GM12891 (cell line): ENCODE measurements around the gene OR2A25.
"Not testable (repeated sequence)": the region's sequence is repeated elsewhere in the genome, so short reads cannot be mapped to it uniquely, and the experiment has no call there.

Experiments used
- DNase-seq: peaks from one replicate; pipeline ENCODE4 v3.0.0; 2011; ENCODE audit warnings: low spot score; ENCODE audit not compliant: insufficient read length
- FAIRE-seq: peaks from 2 replicates; lab custom pipeline; 2011; peaks lifted over from hg19 to GRCh38; lab: Jason Lieb, UNC
- PAX5 ChIP-seq: IDR thresholded peaks from 2 replicates; pipeline ENCODE4 v1.6.1; 2011; ENCODE audit warnings: low read length, moderate library complexity, mild to moderate bottlenecking; ENCODE audit not compliant: insufficient read depth, severe bottlenecking
- POLR2A ChIP-seq: IDR thresholded peaks from 2 replicates; pipeline ENCODE4 v1.6.1; 2011; ENCODE audit warnings: low read depth, low read length, control low read depth
- POLR2AphosphoS5 ChIP-seq: IDR thresholded peaks from 2 replicates; pipeline ENCODE4 v1.6.1; 2011; ENCODE audit warnings: low read depth, low read length, control low read depth
- POU2F2 ChIP-seq: IDR thresholded peaks from 2 replicates; pipeline ENCODE4 v1.6.1; 2011; ENCODE audit warnings: low read depth, mild to moderate bottlenecking, control low read depth, low read length, moderate library complexity
- SPI1 ChIP-seq: IDR thresholded peaks from 2 replicates; pipeline ENCODE4 v1.6.1; 2011; ENCODE audit warnings: low read depth, low read length, control low read depth
- TAF1 ChIP-seq: IDR thresholded peaks from 2 replicates; pipeline ENCODE4 v1.6.1; 2011; ENCODE audit warnings: low read depth, low read length, control low read depth

Gene OR2A25

GRCh38 chr7:144032516-144032915, 37.1 kb upstream of the OR2A25 start:
- FAIRE-seq (no peak), DNase-seq (no peak)
- no peak for TF ChIP-seq TAF1
- no peak for TF ChIP-seq SPI1
- TF ChIP-seq POU2F2 = no peak
- TF ChIP-seq POLR2A = no peak
- no peak for TF ChIP-seq POLR2AphosphoS5
- no peak for TF ChIP-seq PAX5

GRCh38 chr7:144032985-144033709, 36.5 kb upstream of the OR2A25 start:
- FAIRE-seq (no peak), DNase-seq (no peak)
- TF ChIP-seq SPI1 = no peak
- TF ChIP-seq PAX5 = no peak
- no peak for TF ChIP-seq POLR2AphosphoS5
- no peak for TF ChIP-seq POU2F2
- no peak for TF ChIP-seq TAF1
- no peak for TF ChIP-seq POLR2A

- FAIRE-seq (no peak), DNase-seq (no peak)
- no peak for TF ChIP-seq POLR2AphosphoS5
Measured at GRCh38 chr7:144035385-144035784, 34.2 kb upstream of the OR2A25 start.

GRCh38 chr7:144036302-144036885, 33.2 kb upstream of the OR2A25 start:
- FAIRE-seq = no peak
- TF ChIP-seq TAF1 = no peak
- 0 out of 2 replicates have a peak, but pooled peaks have one; percentile 2 for TF ChIP-seq SPI1
- DNase-seq = no peak

DNA sequence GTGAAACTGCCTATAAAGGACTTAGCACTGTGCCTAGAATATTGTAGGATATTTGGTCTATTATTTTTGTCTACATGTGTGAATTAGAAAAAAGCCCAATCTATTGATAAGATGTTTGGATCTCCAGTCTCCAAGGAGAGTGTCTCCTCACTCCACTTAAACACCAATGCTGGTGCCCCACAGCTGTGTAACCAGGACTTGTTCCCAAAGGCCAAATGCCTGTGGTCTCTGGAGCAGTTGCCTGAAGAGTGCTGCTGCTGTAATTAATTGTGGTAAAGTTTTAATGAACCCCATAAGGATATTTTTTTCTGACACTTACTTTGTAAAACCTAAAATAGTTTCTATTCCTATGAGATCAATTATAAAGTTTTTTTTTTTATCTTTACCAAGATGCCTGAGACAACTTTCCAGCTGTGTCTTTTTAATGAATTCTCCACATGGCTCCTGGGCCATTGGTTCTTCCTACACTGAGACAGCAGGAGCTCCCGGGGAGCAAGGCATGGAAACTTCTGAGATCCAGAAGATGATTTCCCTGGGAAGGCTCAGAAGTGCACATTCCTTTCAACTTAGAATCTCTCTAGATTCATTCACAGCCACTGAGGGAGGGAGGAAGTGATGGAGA, 32.1 kb upstream of the OR2A25 start:
- TF ChIP-seq TAF1 = no peak
- no peak for FAIRE-seq
- no peak for DNase-seq

DNA sequence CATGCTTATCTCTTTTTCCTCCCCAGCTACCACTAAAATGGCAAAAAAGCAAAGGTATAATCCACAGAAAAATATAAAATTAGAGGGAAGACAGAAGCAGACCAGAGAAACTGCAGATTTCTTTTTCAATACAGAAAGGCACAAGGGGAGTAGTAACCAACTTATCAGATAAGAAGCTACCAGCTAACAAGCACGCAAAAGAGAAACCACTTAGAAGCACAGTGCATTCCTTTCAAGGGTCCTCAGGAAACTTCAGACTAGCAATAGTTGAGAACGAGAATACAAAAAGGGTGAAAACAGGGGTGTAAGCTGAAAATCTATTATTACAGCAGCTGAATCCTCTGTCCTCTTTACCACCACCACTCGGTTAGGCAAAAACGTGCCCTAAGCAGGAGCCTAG, 30.7 kb upstream of the OR2A25 start:
- DNase-seq (no peak), FAIRE-seq (no peak)
- TF ChIP-seq POLR2A (no peak), SPI1 (no peak), TAF1 (no peak), POU2F2 (no peak), POLR2AphosphoS5 (no peak), PAX5 (no peak)

DNA sequence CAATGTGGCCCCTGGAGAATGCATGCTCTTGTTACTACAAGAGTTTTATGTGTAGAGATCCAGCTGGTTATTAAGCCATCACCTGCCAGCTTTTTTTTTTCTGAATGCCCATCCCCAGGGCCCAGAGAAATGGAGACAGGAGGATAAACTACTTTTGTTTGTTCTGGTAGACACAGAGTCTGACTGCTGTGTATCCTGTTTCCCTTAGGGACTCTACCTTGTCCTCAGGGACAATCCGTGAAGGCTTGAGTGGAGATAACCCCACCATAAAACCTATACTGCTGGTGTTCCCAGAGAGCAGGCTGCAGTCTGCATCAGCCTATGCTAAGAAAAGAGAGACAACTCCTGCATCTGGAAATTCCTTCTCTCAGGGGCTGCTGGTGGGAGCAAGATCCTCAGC, 21.0 kb upstream of the OR2A25 start, which contains the start of gene OR2A5:
OR2A5 (plus strand) TSS at position 301 of the 400 bp plus-strand sequence. CDS start 1,454 bp downstream, outside the sequence.
- TF ChIP-seq POLR2A (no peak), PAX5 (no peak), TAF1 (no peak), SPI1 (no peak), POLR2AphosphoS5 (no peak), POU2F2 (no peak)
- no peak for DNase-seq
- FAIRE-seq = no peak

DNA sequence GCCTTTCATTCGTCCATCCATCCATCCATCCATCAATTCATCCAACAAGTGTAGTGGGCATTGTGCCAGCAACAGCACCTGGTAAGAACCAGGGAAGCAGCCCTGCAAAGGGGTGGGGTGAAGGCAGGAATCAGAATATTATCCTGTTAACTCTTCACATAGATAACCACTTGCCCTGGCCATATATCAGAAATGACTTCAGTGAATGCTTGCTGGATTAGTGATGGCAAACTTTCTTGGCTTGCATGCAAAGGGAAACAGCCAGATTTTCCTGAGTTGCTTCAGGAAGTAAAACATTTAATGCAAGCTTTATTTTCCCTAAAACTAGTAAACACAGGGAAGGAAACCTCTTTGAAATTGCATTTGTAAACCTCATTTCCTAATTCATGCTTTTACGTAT, 20.1 kb upstream of the OR2A25 start:
- TF ChIP-seq PAX5 (no peak), TAF1 (no peak), SPI1 (no peak), POLR2AphosphoS5 (no peak), POU2F2 (no peak), POLR2A (no peak)
- FAIRE-seq = no peak
- no peak for DNase-seq

DNA sequence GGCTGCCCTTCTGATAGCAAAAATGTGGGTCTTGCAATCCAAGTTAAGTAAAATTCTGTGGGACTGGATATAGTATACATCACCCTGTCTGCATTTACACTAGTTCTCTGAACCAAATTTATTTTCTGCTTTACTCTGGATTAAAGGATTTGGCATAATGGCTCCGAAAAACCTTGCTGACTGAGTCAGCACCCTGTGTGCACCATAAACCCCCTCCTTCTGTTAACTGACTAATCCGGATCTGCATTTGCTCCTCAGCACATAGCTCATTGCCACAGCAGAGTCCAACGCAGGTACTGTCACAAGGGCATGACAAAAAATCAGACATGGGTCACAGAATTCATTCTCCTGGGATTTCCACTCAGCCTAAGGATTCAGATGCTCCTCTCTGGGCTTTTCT, 19.5 kb upstream of the OR2A25 start:
- no peak for FAIRE-seq
- TF ChIP-seq POU2F2 (no peak), SPI1 (no peak), POLR2AphosphoS5 (no peak), TAF1 (no peak), PAX5 (no peak), POLR2A (no peak)
- DNase-seq = no peak

DNA sequence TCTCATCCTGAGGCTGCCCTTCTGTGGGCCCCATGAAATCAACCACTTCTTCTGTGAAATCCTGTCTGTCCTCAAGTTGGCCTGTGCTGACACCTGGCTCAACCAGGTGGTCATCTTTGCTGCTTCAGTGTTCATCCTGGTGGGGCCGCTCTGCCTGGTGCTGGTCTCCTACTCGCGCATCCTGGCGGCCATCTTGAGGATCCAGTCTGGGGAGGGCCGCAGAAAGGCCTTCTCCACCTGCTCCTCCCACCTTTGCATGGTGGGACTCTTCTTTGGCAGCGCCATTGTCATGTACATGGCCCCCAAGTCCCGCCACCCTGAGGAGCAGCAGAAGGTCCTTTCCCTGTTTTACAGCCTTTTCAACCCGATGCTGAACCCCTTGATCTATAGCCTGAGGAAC, 18.7 kb upstream of the OR2A25 start:
- not testable (repeated sequence) for FAIRE-seq, DNase-seq

DNA sequence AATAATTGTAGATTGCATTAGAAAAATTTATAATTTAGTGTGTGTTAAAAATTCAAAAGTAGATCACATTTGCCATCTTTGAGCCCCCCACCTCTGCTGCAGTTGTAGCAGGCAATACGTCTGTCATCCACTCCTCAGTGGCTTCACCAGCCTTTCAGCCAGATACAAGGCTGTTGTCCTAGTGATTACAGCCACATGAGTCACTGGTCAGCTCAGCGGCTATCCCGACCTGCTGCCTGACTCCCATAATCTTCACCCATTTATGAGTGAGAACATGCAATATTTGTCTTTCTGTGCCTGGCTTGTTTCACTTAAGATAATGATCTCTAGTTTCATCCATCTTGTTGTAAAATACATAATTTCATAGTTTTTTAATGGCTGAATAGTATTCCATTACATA, 11.7 kb upstream of the OR2A25 start:
- no peak for DNase-seq

GRCh38 chr7:144063710-144064109, 5.9 kb upstream of the OR2A25 start:
- DNase-seq (no peak), FAIRE-seq (no peak)

More for the DNA sequence above, 11.7 kb upstream of the OR2A25 start:
- no peak for TF ChIP-seq TAF1
- no peak for FAIRE-seq

More at GRCh38 chr7:144063710-144064109, 5.9 kb upstream of the OR2A25 start:
- TF ChIP-seq POU2F2 = no peak
- no peak for TF ChIP-seq TAF1
- TF ChIP-seq PAX5 = no peak
- TF ChIP-seq POLR2A = no peak
- no peak for TF ChIP-seq POLR2AphosphoS5
- TF ChIP-seq SPI1 = no peak
